KMS-11 (cell line): ENCODE measurements around the gene GGT6.

Experiments used
- H2AFZ ChIP-seq: fragments of 200-600 bp; sonication (generic); 2 replicates; pipeline ENCODE4 v1.6.1; 2016; ENCODE audit warnings: antibody characterized with exemption, mixed run types, low read depth
- H3K27ac ChIP-seq: fragments of 200-600 bp; sonication (generic); 2 replicates; pipeline ENCODE4 v1.6.1; 2016; ENCODE audit warnings: mild to moderate bottlenecking, mixed run types
- H3K27me3 ChIP-seq: fragments of 200-600 bp; sonication (generic); 2 replicates; pipeline ENCODE4 v1.6.1; 2017; ENCODE audit warnings: mild to moderate bottlenecking, low read depth, mixed run types, moderate library complexity; ENCODE audit not compliant: insufficient read depth
- H3K36me3 ChIP-seq: fragments of 200-600 bp; sonication (generic); 2 replicates; pipeline ENCODE4 v1.6.1; 2017; ENCODE audit warnings: mild to moderate bottlenecking, mixed run types; ENCODE audit not compliant: insufficient read depth
- H3K4me1 ChIP-seq: fragments of 200-600 bp; sonication (generic); 2 replicates; pipeline ENCODE4 v1.6.1; 2016; ENCODE audit warnings: mild to moderate bottlenecking, low read depth, mixed run types; ENCODE audit not compliant: poor library complexity, severe bottlenecking
- H3K4me2 ChIP-seq: fragments of 200-600 bp; sonication (generic); 2 replicates; pipeline ENCODE4 v1.7.0; 2016; ENCODE audit warnings: mild to moderate bottlenecking, mixed run types
- H3K4me3 ChIP-seq: fragments of 200-600 bp; sonication (generic); IDR thresholded peaks from 2 replicates; pipeline ENCODE4 v1.6.1; 2017; ENCODE audit warnings: low read depth, low read length, mixed read lengths; ENCODE audit not compliant: insufficient read depth
- H3K79me2 ChIP-seq: fragments of 200-600 bp; sonication (generic); 2 replicates; pipeline ENCODE4 v1.6.1; 2016; ENCODE audit warnings: low read depth, mixed run types; ENCODE audit not compliant: insufficient read depth
- H3K9ac ChIP-seq: fragments of 200-600 bp; sonication (generic); 2 replicates; pipeline ENCODE4 v1.6.1; 2016; ENCODE audit warnings: mild to moderate bottlenecking, mixed run types
- H4K20me1 ChIP-seq: fragments of 200-600 bp; sonication (generic); 2 replicates; pipeline ENCODE4 v1.6.1; 2016; ENCODE audit warnings: mild to moderate bottlenecking, mixed run types; ENCODE audit not compliant: insufficient read depth
- CTCF ChIP-seq: fragments of 200-600 bp; sonication (generic); conservative IDR thresholded peaks from 2 replicates; pipeline ENCODE4 v1.6.1; 2017; ENCODE audit warnings: low read depth, mild to moderate bottlenecking, antibody characterized with exemption, low read length, moderate library complexity, mixed read lengths

The GGT6 gene

GRCh38 chr17:4566785-4567184 lies 6.4 kb upstream of the GGT6 start:
- Histone ChIP-seq H3K79me2 (no peaks in the 10 kb centered on the region), H3K4me1 (peaks cover 13% of the 10 kb centered on the region), H3K27me3 (no peaks in the 10 kb centered on the region), H3K36me3 (no peaks in the 10 kb centered on the region), H3K9ac (no peak overlapping the region), H3K27ac (no peak overlapping the region), H3K4me3 (no peak overlapping the region), H4K20me1 (no peaks in the 10 kb centered on the region), H3K4me2 (no peak overlapping the region), H2AFZ (no peak overlapping the region)
- TF ChIP-seq CTCF = peak; percentile 65

- Histone ChIP-seq H3K36me3 (no peaks in the 10 kb centered on the region), H3K4me2 (peak overlapping the region; percentile 4; the same call in 1 of the 2 replicates), H3K27me3 (no peaks in the 10 kb centered on the region), H3K4me1 (peaks cover 15% of the 10 kb centered on the region), H4K20me1 (no peaks in the 10 kb centered on the region), H3K27ac (no peak overlapping the region), H3K4me3 (no peak overlapping the region), H3K79me2 (no peaks in the 10 kb centered on the region), H2AFZ (peak overlapping the region; percentile 39; the same call in 1 of the 2 replicates), H3K9ac (no peak overlapping the region)
- TF ChIP-seq CTCF = peak; percentile 80
Observed at GRCh38 chr17:4565209-4566141, 5.1 kb upstream of the GGT6 start.

GRCh38 chr17:4562015-4562969 lies 1.9 kb upstream of the GGT6 start:
- Histone ChIP-seq H4K20me1 (no peaks in the 10 kb centered on the region), H3K4me3 (no peak overlapping the region), H3K27ac (no peak overlapping the region), H3K4me2 (peak overlapping the region; percentile 25; the same call in 1 of the 2 replicates), H3K27me3 (no peaks in the 10 kb centered on the region), H3K9ac (no peak overlapping the region), H2AFZ (peak overlapping the region; percentile 21; the same call in 1 of the 2 replicates), H3K4me1 (peaks cover 15% of the 10 kb centered on the region), H3K79me2 (no peaks in the 10 kb centered on the region), H3K36me3 (no peaks in the 10 kb centered on the region)
- no peak for TF ChIP-seq CTCF

- H3K27me3 ChIP-seq = no peaks in the 10 kb centered on the region
- H3K4me1 ChIP-seq = peaks cover 13% of the 10 kb centered on the region
- no peak overlapping the region for H3K27ac ChIP-seq
- H2AFZ ChIP-seq = no peak overlapping the region
- no peaks in the 10 kb centered on the region for H4K20me1 ChIP-seq
- H3K4me2 ChIP-seq = no peak overlapping the region
- H3K4me3 ChIP-seq = no peak overlapping the region
- H3K36me3 ChIP-seq = no peaks in the 10 kb centered on the region
- no peak for TF ChIP-seq CTCF
- H3K9ac ChIP-seq = no peak overlapping the region
- H3K79me2 ChIP-seq = no peaks in the 10 kb centered on the region
Observed at GRCh38 chr17:4560837-4561256, 470 bp upstream of the GGT6 start.
